ENCODE data around the gene CAST.

The CAST gene

DNA sequence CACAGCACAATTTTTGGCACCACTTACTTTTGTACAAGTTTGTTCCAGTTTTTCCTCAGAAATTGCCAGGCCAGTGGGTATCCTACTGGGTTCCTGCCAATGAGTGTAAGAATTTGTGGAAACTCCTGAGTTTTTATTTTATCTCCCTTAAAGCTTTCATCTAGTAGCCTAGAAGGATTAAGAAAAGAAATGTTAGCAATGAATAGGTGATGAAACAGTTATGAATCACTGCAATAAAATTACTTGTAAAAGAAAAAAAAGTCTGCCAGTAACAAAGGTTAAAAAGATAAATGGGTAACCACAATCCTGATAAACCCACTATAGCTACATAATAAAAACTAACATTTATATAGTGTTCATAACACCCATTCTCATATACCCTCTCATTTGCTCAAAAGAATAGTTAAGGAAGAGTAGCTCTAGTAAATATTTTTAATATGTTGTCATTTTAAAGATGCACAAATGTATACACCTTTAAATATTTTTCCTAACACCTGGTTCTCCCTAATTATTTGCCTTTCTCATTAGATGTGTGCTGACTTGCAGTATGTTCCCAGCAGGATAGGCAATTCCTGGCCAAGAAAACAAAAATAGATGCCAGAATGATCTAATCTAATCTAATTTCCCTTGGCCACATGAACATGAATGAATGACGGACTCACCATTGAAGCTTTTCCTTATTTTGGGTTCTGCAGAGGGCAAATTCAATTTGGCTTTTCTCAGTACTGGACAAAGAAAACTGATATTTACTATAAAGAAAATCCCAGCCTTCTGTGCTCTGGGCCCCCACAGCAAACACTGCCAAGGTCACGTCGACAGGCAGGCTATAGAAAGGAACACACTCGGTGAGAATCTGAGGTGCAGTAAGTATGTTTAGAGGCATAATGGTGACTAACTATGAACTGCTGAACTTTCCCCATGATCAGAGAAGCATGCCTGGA is 119.1 kb downstream of the CAST start (continued):
- TF ChIP-seq, protein P1, sequence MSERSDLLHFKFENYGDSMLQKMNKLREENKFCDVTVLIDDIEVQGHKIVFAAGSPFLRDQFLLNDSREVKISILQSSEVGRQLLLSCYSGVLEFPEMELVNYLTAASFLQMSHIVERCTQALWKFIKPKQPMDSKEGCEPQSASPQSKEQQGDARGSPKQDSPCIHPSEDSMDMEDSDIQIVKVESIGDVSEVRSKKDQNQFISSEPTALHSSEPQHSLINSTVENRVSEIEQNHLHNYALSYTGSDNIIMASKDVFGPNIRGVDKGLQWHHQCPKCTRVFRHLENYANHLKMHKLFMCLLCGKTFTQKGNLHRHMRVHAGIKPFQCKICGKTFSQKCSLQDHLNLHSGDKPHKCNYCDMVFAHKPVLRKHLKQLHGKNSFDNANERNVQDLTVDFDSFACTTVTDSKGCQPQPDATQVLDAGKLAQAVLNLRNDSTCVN (tag by site-specific recombination; optimal IDR thresholded peaks at IDR 0.05): no peak
- TF ChIP-seq ZNF558 (tag by site-specific recombination; IDR thresholded peaks at IDR 0.05) (no peak), ZNF423 (tag by site-specific recombination; IDR thresholded peaks at IDR 0.05) (peak; percentile 39; the same call in 1 of the 2 replicates), BCL11A (tag by site-specific recombination; IDR thresholded peaks at IDR 0.05; ENCODE audit: low read depth) (peak; percentile 80), ZNF335 (tag by site-specific recombination; conservative IDR thresholded peaks at IDR 0.05) (no peak), ZBTB7A (tag by site-specific recombination; IDR thresholded peaks at IDR 0.05; ENCODE audit: low read depth) (peak; percentile 37; the same call in 1 of the 2 replicates), ZNF19 (tag by site-specific recombination; IDR thresholded peaks at IDR 0.05; ENCODE audit: low read depth) (0 out of 2 replicates have a peak, but pooled peaks have one; percentile 8), ZFHX2 (tag by site-specific recombination; conservative IDR thresholded peaks at IDR 0.05) (no peak), ZNF174 (tag by site-specific recombination; IDR thresholded peaks at IDR 0.05) (no peak), ZNF621 (tag by site-specific recombination; IDR thresholded peaks at IDR 0.05) (no peak), ZNF777 (tag by site-specific recombination; IDR thresholded peaks at IDR 0.05; ENCODE audit: borderline replicate concordance) (no peak), ZNF629 (tag by site-specific recombination; IDR thresholded peaks at IDR 0.05) (peak; percentile 77), ZNF302 (tag by site-specific recombination; IDR thresholded peaks at IDR 0.05; ENCODE audit: low read depth) (no peak), ZNF76 (tag by site-specific recombination; IDR thresholded peaks at IDR 0.05; ENCODE audit: borderline replicate concordance, low read depth) (peak; percentile 28; the same call in 1 of the 2 replicates), ZFP3 (tag by site-specific recombination; IDR thresholded peaks at IDR 0.05; ENCODE audit: low read depth) (no peak), ZNF10 (tag by site-specific recombination; IDR thresholded peaks at IDR 0.05) (peak; percentile 68; the same call in 1 of the 2 replicates), ZNF121 (tag by site-specific recombination; IDR thresholded peaks at IDR 0.05) (peak; percentile 36; the same call in 1 of the 2 replicates)
- TF ChIP-seq, protein P2, sequence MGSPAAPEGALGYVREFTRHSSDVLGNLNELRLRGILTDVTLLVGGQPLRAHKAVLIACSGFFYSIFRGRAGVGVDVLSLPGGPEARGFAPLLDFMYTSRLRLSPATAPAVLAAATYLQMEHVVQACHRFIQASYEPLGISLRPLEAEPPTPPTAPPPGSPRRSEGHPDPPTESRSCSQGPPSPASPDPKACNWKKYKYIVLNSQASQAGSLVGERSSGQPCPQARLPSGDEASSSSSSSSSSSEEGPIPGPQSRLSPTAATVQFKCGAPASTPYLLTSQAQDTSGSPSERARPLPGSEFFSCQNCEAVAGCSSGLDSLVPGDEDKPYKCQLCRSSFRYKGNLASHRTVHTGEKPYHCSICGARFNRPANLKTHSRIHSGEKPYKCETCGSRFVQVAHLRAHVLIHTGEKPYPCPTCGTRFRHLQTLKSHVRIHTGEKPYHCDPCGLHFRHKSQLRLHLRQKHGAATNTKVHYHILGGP (tag by site-specific recombination; IDR thresholded peaks at IDR 0.05): peak; percentile 83
- TF ChIP-seq, protein P3, sequence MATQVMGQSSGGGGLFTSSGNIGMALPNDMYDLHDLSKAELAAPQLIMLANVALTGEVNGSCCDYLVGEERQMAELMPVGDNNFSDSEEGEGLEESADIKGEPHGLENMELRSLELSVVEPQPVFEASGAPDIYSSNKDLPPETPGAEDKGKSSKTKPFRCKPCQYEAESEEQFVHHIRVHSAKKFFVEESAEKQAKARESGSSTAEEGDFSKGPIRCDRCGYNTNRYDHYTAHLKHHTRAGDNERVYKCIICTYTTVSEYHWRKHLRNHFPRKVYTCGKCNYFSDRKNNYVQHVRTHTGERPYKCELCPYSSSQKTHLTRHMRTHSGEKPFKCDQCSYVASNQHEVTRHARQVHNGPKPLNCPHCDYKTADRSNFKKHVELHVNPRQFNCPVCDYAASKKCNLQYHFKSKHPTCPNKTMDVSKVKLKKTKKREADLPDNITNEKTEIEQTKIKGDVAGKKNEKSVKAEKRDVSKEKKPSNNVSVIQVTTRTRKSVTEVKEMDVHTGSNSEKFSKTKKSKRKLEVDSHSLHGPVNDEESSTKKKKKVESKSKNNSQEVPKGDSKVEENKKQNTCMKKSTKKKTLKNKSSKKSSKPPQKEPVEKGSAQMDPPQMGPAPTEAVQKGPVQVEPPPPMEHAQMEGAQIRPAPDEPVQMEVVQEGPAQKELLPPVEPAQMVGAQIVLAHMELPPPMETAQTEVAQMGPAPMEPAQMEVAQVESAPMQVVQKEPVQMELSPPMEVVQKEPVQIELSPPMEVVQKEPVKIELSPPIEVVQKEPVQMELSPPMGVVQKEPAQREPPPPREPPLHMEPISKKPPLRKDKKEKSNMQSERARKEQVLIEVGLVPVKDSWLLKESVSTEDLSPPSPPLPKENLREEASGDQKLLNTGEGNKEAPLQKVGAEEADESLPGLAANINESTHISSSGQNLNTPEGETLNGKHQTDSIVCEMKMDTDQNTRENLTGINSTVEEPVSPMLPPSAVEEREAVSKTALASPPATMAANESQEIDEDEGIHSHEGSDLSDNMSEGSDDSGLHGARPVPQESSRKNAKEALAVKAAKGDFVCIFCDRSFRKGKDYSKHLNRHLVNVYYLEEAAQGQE (tag by site-specific recombination; IDR thresholded peaks at IDR 0.05): no peak
- TF ChIP-seq, protein P4, sequence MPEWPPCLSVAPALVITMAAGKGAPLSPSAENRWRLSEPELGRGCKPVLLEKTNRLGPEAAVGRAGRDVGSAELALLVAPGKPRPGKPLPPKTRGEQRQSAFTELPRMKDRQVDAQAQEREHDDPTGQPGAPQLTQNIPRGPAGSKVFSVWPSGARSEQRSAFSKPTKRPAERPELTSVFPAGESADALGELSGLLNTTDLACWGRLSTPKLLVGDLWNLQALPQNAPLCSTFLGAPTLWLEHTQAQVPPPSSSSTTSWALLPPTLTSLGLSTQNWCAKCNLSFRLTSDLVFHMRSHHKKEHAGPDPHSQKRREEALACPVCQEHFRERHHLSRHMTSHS (tag by site-specific recombination; IDR thresholded peaks at IDR 0.05): 0 out of 2 replicates have a peak, but pooled peaks have one; percentile 41
- TF ChIP-seq, protein P5, sequence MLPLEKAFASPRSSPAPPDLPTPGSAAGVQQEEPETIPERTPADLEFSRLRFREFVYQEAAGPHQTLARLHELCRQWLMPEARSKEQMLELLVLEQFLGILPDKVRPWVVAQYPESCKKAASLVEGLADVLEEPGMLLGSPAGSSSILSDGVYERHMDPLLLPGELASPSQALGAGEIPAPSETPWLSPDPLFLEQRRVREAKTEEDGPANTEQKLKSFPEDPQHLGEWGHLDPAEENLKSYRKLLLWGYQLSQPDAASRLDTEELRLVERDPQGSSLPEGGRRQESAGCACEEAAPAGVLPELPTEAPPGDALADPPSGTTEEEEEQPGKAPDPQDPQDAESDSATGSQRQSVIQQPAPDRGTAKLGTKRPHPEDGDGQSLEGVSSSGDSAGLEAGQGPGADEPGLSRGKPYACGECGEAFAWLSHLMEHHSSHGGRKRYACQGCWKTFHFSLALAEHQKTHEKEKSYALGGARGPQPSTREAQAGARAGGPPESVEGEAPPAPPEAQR (tag by site-specific recombination; IDR thresholded peaks at IDR 0.05): no peak
- TF ChIP-seq, protein P6, sequence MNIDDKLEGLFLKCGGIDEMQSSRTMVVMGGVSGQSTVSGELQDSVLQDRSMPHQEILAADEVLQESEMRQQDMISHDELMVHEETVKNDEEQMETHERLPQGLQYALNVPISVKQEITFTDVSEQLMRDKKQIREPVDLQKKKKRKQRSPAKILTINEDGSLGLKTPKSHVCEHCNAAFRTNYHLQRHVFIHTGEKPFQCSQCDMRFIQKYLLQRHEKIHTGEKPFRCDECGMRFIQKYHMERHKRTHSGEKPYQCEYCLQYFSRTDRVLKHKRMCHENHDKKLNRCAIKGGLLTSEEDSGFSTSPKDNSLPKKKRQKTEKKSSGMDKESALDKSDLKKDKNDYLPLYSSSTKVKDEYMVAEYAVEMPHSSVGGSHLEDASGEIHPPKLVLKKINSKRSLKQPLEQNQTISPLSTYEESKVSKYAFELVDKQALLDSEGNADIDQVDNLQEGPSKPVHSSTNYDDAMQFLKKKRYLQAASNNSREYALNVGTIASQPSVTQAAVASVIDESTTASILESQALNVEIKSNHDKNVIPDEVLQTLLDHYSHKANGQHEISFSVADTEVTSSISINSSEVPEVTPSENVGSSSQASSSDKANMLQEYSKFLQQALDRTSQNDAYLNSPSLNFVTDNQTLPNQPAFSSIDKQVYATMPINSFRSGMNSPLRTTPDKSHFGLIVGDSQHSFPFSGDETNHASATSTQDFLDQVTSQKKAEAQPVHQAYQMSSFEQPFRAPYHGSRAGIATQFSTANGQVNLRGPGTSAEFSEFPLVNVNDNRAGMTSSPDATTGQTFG (tag by site-specific recombination; IDR thresholded peaks at IDR 0.05; ENCODE audit: borderline replicate concordance): peak; percentile 70; the same call in 1 of the 2 replicates
- TF ChIP-seq, protein P7, sequence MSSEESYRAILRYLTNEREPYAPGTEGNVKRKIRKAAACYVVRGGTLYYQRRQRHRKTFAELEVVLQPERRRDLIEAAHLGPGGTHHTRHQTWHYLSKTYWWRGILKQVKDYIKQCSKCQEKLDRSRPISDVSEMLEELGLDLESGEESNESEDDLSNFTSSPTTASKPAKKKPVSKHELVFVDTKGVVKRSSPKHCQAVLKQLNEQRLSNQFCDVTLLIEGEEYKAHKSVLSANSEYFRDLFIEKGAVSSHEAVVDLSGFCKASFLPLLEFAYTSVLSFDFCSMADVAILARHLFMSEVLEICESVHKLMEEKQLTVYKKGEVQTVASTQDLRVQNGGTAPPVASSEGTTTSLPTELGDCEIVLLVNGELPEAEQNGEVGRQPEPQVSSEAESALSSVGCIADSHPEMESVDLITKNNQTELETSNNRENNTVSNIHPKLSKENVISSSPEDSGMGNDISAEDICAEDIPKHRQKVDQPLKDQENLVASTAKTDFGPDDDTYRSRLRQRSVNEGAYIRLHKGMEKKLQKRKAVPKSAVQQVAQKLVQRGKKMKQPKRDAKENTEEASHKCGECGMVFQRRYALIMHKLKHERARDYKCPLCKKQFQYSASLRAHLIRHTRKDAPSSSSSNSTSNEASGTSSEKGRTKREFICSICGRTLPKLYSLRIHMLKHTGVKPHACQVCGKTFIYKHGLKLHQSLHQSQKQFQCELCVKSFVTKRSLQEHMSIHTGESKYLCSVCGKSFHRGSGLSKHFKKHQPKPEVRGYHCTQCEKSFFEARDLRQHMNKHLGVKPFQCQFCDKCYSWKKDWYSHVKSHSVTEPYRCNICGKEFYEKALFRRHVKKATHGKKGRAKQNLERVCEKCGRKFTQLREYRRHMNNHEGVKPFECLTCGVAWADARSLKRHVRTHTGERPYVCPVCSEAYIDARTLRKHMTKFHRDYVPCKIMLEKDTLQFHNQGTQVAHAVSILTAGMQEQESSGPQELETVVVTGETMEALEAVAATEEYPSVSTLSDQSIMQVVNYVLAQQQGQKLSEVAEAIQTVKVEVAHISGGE (tag by site-specific recombination; conservative IDR thresholded peaks at IDR 0.05; ENCODE audit: low read depth): peak; percentile 31; the same call in 1 of the 2 replicates

Data from HEK293 (cell line).